SK-N-SH treated with all-trans-retinoic acid at 6 μM for 48 hours (cell line): ENCODE results near the gene SPEF1.

Experiments used
- ATAC-seq: fragments of 200-7000 bp; cut with Tn5 transposase; 3 replicates; pipeline ENCODE4 v1.9.1; 2020; ENCODE audit warnings: mild to moderate bottlenecking, moderate library complexity
- BACH2 ChIP-seq: fragments of 250-450 bp; sonication (Bioruptor Pico); IDR thresholded peaks from 2 replicates; pipeline ENCODE4 v1.9.0; 2021; ENCODE audit warnings: mild to moderate bottlenecking, borderline replicate concordance
- CSDC2 ChIP-seq: fragments of 250-450 bp; sonication (Bioruptor Pico); IDR thresholded peaks from 2 replicates; pipeline ENCODE4 v1.5.0; 2020; ENCODE audit warnings: mild to moderate bottlenecking, moderate library complexity
- CSRNP3 ChIP-seq: fragments of 250-450 bp; sonication (Bioruptor Pico); IDR thresholded peaks from 2 replicates; pipeline ENCODE4 v1.5.1; 2021; ENCODE audit warnings: mild to moderate bottlenecking, moderate library complexity
- ESRRG ChIP-seq: fragments of 250-450 bp; sonication (Bioruptor Pico); IDR thresholded peaks from 2 replicates; pipeline ENCODE4 v1.6.1; 2021; ENCODE audit warnings: mild to moderate bottlenecking
- GLIS3 ChIP-seq: fragments of 250-450 bp; sonication (Bioruptor Pico); IDR thresholded peaks from 2 replicates; pipeline ENCODE4 v1.5.0; 2020; ENCODE audit warnings: mild to moderate bottlenecking, moderate library complexity
- ISL1 ChIP-seq: fragments of 250-450 bp; sonication (Bioruptor Pico); IDR thresholded peaks from 2 replicates; pipeline ENCODE4 v2.1.2; 2022; ENCODE audit warnings: mild to moderate bottlenecking, moderate library complexity
- OSR1 ChIP-seq: fragments of 250-450 bp; sonication (Bioruptor Pico); IDR thresholded peaks from 2 replicates; pipeline ENCODE4 v1.8.0; 2022; ENCODE audit warnings: moderate library complexity, mild to moderate bottlenecking, inconsistent platforms
- PATZ1 ChIP-seq: fragments of 250-450 bp; sonication (Bioruptor Pico); IDR thresholded peaks from 2 replicates; pipeline ENCODE4 v1.8.0; 2020; ENCODE audit warnings: mild to moderate bottlenecking, moderate library complexity, borderline replicate concordance
- PPARA ChIP-seq: fragments of 250-450 bp; sonication (Bioruptor Pico); IDR thresholded peaks from 2 replicates; pipeline ENCODE4 v1.5.0; 2020; ENCODE audit warnings: mild to moderate bottlenecking, borderline replicate concordance
- RARB ChIP-seq: fragments of 250-450 bp; sonication (Bioruptor Pico); IDR thresholded peaks from 2 replicates; pipeline ENCODE4 v1.8.0; 2021; ENCODE audit warnings: mild to moderate bottlenecking, moderate library complexity
- SNAI2 ChIP-seq: fragments of 250-450 bp; sonication (Bioruptor Pico); IDR thresholded peaks from 2 replicates; pipeline ENCODE4 v1.5.0; 2020; ENCODE audit warnings: mild to moderate bottlenecking, moderate library complexity
- TCF4 ChIP-seq: fragments of 250-450 bp; sonication (Bioruptor Pico); IDR thresholded peaks from 2 replicates; pipeline ENCODE4 v1.8.0; 2021; ENCODE audit warnings: mild to moderate bottlenecking, moderate library complexity, borderline replicate concordance
- TOX ChIP-seq: fragments of 250-450 bp; sonication (Bioruptor Pico); IDR thresholded peaks from 2 replicates; pipeline ENCODE4 v1.8.0; 2021; ENCODE audit warnings: mild to moderate bottlenecking, moderate library complexity, borderline replicate concordance
- TSHZ2 ChIP-seq: fragments of 250-450 bp; sonication (Bioruptor Pico); IDR thresholded peaks from 2 replicates; pipeline ENCODE4 v1.5.0; 2020; ENCODE audit warnings: mild to moderate bottlenecking, moderate library complexity
- ZC3H10 ChIP-seq: fragments of 250-450 bp; sonication (Bioruptor Pico); IDR thresholded peaks from 2 replicates; pipeline ENCODE4 v1.5.1; 2021; ENCODE audit warnings: mild to moderate bottlenecking, moderate library complexity
- ZFP3 ChIP-seq: fragments of 250-450 bp; sonication (Bioruptor Pico); IDR thresholded peaks from 2 replicates; pipeline ENCODE4 v1.5.0; 2020; ENCODE audit warnings: mild to moderate bottlenecking, moderate library complexity
- ZFP30 ChIP-seq: fragments of 450-650 bp; formaldehyde crosslinking; IDR thresholded peaks from 2 replicates; pipeline ENCODE4 v1.5.0; 2022; ENCODE audit warnings: mild to moderate bottlenecking, moderate library complexity
- ZNF565 ChIP-seq: fragments of 450-650 bp; formaldehyde crosslinking; conservative IDR thresholded peaks from 2 replicates; pipeline ENCODE4 v1.5.0; 2020; ENCODE audit warnings: low read depth, mild to moderate bottlenecking, moderate library complexity
- ZNF70 ChIP-seq: fragments of 450-650 bp; formaldehyde crosslinking; IDR thresholded peaks from 2 replicates; pipeline ENCODE4 v1.5.0; 2020; ENCODE audit warnings: mild to moderate bottlenecking, moderate library complexity
- ZNF8 ChIP-seq: fragments of 450-650 bp; formaldehyde crosslinking; IDR thresholded peaks from 2 replicates; pipeline ENCODE4 v1.5.0; 2020; ENCODE audit warnings: mild to moderate bottlenecking, moderate library complexity
- TF ChIP-seq, protein P1 (sequence below): fragments of 250-450 bp; sonication (Bioruptor Pico); IDR thresholded peaks from 2 replicates; pipeline ENCODE4 v1.5.1; 2020; ENCODE audit warnings: low read depth, mild to moderate bottlenecking, moderate library complexity

The SPEF1 gene

GRCh38 chr20:3753501-3754275, 27.6 kb downstream of the SPEF1 start:
- TF ChIP-seq ZNF8 (CRISPR knock-in tag) (no peak), PPARA (CRISPR knock-in tag) (no peak), ZNF70 (no peak), ZFP3 (CRISPR knock-in tag) (no peak)
- TF ChIP-seq, all 23 proteins: peak for 0
- ATAC-seq, result no peak

DNA sequence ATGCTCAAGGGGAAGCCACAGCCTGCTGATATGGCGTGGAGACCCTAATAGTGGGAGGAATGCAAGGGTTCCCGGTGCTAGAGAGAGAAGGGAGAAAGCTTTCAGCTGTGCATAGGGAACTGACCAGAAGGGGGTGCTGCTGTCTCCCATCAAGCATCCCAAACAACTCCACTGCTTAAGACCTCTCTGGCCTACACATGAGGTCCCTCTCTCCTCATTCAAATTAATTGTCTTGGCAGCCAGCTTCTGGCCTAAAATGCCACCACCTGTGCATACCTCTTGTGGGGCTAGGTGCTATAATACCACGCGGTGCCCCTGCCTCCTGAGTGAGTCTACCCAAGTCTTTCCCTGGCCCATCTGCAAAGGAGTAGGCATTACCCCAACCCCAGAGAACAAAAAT, 28.1 kb downstream of the SPEF1 start:
- TF ChIP-seq TCF4 (CRISPR knock-in tag), result no peak
- ATAC-seq, result peak; percentile 69

DNA sequence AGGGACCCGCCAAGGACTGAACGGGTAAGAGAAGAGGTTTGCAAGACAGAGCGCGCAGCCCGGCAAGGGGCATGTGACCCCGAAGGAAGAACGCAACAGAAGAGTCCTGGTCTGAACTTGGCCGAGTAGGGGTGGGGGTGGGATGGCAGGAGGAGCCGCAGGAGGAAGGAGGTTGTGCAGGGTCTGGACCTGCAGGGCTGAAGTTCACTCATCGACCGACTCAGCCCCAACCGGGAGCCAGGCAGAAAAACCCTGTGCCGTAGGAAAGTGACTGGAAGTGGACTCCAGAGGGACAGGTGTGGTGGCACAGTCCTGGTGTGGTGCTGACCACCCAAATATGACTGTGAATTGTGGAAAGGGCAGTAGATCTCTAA, 28.9 kb downstream of the SPEF1 start:
- TF ChIP-seq PATZ1 (CRISPR knock-in tag) (no peak), ZNF8 (CRISPR knock-in tag) (no peak), TOX (CRISPR knock-in tag) (no peak), GLIS3 (CRISPR knock-in tag) (no peak), ZNF565 (CRISPR knock-in tag) (no peak), PPARA (CRISPR knock-in tag) (no peak), ZNF70 (no peak), ZC3H10 (CRISPR knock-in tag) (no peak), CSRNP3 (no peak), ZFP3 (CRISPR knock-in tag) (no peak), SNAI2 (CRISPR knock-in tag) (no peak), CSDC2 (no peak), RARB (CRISPR knock-in tag) (no peak), TSHZ2 (CRISPR knock-in tag) (no peak), ZFP30 (CRISPR knock-in tag) (no peak)
- TF ChIP-seq, protein P1, sequence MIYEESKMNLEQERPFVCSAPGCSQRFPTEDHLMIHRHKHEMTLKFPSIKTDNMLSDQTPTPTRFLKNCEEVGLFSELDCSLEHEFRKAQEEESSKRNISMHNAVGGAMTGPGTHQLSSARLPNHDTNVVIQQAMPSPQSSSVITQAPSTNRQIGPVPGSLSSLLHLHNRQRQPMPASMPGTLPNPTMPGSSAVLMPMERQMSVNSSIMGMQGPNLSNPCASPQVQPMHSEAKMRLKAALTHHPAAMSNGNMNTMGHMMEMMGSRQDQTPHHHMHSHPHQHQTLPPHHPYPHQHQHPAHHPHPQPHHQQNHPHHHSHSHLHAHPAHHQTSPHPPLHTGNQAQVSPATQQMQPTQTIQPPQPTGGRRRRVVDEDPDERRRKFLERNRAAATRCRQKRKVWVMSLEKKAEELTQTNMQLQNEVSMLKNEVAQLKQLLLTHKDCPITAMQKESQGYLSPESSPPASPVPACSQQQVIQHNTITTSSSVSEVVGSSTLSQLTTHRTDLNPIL (CRISPR knock-in tag), result no peak
- no peak for ATAC-seq

DNA sequence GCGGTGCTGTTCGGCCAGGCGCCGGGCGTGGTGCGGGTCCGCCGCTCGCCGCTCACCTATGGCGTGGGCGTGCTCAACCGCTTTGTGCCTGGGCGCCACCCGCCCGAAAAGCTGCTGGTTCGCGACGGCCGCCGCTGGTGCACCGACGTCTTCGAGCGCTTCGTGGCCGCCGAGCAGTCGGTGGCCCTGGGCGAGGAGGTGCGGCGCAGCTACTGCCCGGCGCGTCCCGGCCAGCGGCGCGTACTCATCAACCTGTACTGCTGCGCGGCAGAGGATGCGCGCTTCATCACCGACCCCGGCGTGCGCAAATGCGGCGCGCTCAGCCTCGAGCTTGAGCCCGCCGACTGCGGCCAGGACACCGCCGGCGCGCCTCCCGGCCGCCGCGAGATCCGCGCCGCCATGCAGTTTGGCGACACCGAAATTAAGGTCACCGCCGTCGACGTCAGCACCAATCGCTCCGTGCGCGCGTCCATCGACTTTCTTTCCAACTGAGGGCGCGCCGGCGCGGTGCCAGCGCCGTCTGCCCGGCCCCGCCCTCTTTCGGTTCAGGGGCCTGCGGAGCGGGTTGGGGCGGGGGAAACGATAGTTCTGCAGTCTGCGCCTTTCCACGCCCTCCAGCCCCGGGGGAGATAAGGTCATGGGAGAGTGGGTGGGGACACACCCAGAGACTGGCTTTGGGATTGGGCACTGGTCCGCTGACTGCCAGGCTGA, 29.4 kb downstream of the SPEF1 start:
- no peak for ATAC-seq
- TF ChIP-seq PPARA (CRISPR knock-in tag), result no peak
- no peak for TF ChIP-seq SNAI2 (CRISPR knock-in tag)
- no peak for TF ChIP-seq CSDC2
- no peak for TF ChIP-seq ZFP3 (CRISPR knock-in tag)
- no peak for TF ChIP-seq TCF4 (CRISPR knock-in tag)
- TF ChIP-seq CSRNP3, result no peak
- TF ChIP-seq BACH2 (CRISPR knock-in tag), result no peak
- TF ChIP-seq TOX (CRISPR knock-in tag), result no peak
- no peak for TF ChIP-seq ZNF565 (CRISPR knock-in tag)
- TF ChIP-seq ISL1 (CRISPR knock-in tag), result no peak
- no peak for TF ChIP-seq ESRRG (CRISPR knock-in tag)
- TF ChIP-seq, protein P1 (CRISPR knock-in tag), result no peak
- TF ChIP-seq PATZ1 (CRISPR knock-in tag), result no peak
- TF ChIP-seq OSR1 (CRISPR knock-in tag), result no peak
